SU-DHL-6 (cell line): ENCODE data around the gene USP21.

Experiments used
- EZH2phosphoT487 ChIP-seq: fragments of 200-600 bp; sonication (generic), shearing (Covaris generic); conservative IDR thresholded peaks from 2 replicates; pipeline ENCODE4 v1.6.1; 2018; ENCODE audit warnings: mild to moderate bottlenecking, antibody characterized with exemption, low read length, moderate library complexity, mixed read lengths
- TF ChIP-seq, protein P1 (sequence below): fragments of 200-600 bp; sonication (generic); IDR thresholded peaks from one replicate; pipeline ENCODE4 v1.5.1; 2017; ENCODE audit warnings: antibody characterized with exemption, mild to moderate bottlenecking, low read length, moderate library complexity; ENCODE audit not compliant: insufficient read depth, poor library complexity, severe bottlenecking

DNA sequence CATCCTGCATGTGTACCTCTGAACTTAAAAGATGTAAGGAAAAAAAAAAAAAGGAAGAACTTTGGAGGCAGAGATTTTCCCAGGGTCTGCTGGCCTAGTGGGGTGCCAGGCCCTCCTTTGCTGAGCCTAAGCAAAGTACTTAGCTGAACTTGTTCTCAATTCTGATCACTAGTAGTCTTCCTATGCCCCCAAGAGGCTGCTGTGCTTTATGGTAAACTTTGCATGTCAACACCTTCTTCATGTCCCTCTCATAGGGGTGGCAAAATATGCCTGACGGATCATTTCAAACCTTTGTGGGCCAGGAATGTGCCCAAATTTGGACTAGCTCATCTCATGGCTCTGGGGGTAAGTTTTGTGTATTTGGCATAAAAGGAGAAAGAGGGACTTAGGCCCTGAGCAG is 1.4 kb upstream of the USP21 start:
- TF ChIP-seq, protein P1, sequence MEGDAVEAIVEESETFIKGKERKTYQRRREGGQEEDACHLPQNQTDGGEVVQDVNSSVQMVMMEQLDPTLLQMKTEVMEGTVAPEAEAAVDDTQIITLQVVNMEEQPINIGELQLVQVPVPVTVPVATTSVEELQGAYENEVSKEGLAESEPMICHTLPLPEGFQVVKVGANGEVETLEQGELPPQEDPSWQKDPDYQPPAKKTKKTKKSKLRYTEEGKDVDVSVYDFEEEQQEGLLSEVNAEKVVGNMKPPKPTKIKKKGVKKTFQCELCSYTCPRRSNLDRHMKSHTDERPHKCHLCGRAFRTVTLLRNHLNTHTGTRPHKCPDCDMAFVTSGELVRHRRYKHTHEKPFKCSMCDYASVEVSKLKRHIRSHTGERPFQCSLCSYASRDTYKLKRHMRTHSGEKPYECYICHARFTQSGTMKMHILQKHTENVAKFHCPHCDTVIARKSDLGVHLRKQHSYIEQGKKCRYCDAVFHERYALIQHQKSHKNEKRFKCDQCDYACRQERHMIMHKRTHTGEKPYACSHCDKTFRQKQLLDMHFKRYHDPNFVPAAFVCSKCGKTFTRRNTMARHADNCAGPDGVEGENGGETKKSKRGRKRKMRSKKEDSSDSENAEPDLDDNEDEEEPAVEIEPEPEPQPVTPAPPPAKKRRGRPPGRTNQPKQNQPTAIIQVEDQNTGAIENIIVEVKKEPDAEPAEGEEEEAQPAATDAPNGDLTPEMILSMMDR, result no peak
- no peak for TF ChIP-seq EZH2phosphoT487
